Epithelial cell of esophagus (primary cell): ENCODE results near the gene KCNT2.

Source experiments
- DNase-seq: peaks from one replicate; pipeline ENCODE4 v3.0.0; 2010; ENCODE audit warnings: low read depth
- H3K4me3 ChIP-seq: 2 replicates; pipeline ENCODE4 v1.5.1; 2011; ENCODE audit warnings: mild to moderate bottlenecking, low read length, control low read depth
- CTCF ChIP-seq: IDR thresholded peaks from 2 replicates; pipeline ENCODE4 v1.5.1; 2011; ENCODE audit warnings: low read depth, mild to moderate bottlenecking, low read length, control low read depth, inconsistent platforms; ENCODE audit not compliant: insufficient read depth; ENCODE audit errors: missing control alignments

The KCNT2 gene

GRCh38 chr1:196260270-196260669 lies 348.0 kb downstream of the KCNT2 start:
- no peak overlapping the region for H3K4me3 ChIP-seq
- DNase-seq = no peak
- no peak for TF ChIP-seq CTCF

- H3K4me3 ChIP-seq = no peak overlapping the region
- no peak for TF ChIP-seq CTCF
- DNase-seq = no peak
Measured at GRCh38 chr1:196259316-196259715, 348.9 kb downstream of the KCNT2 start.

GRCh38 chr1:196255762-196256161 lies 352.5 kb downstream of the KCNT2 start:
- H3K4me3 ChIP-seq = no peak overlapping the region
- no peak for DNase-seq
- TF ChIP-seq CTCF = no peak

- H3K4me3 ChIP-seq = no peak overlapping the region
- TF ChIP-seq CTCF = no peak
- DNase-seq = no peak
Measured at GRCh38 chr1:196229546-196229945, 378.7 kb downstream of the KCNT2 start.

- no peak for TF ChIP-seq CTCF
- DNase-seq = no peak
- no peak overlapping the region for H3K4me3 ChIP-seq
Measured at GRCh38 chr1:196214866-196215265, 393.4 kb downstream of the KCNT2 start.

- no peak for DNase-seq
- no peak for TF ChIP-seq CTCF
Measured at GRCh38 chr1:196209983-196210382, 398.3 kb downstream of the KCNT2 start.

GRCh38 chr1:196209265-196209664 lies 399.0 kb downstream of the KCNT2 start:
- TF ChIP-seq CTCF = no peak
- no peak overlapping the region for H3K4me3 ChIP-seq
- DNase-seq = no peak

More at GRCh38 chr1:196209983-196210382, 398.3 kb downstream of the KCNT2 start:
- no peak overlapping the region for H3K4me3 ChIP-seq
